K562 (cell line): ENCODE data around the gene SNX17. TPM values are rescaled to one million over a fixed set of nuclear protein-coding genes. Genes with fewer than 3 reads are reported as not detected.

Source experiments
- BCL6 ChIP-seq: fragments of 250-450 bp; sonication (Bioruptor Pico); IDR thresholded peaks from 2 replicates; pipeline ENCODE4 v1.4.0; 2020
- C11orf30 ChIP-seq: fragments of 450-650 bp; IDR thresholded peaks from 2 replicates; pipeline ENCODE4 v1.6.1; 2016; ENCODE audit warnings: low read depth, mild to moderate bottlenecking
- CCNT2 ChIP-seq: IDR thresholded peaks from 2 replicates; pipeline ENCODE4 v1.6.1; 2011; ENCODE audit warnings: borderline replicate concordance, low read depth, mild to moderate bottlenecking, moderate library complexity, mixed read lengths, low read length; ENCODE audit not compliant: insufficient read length; ENCODE audit errors: extremely low read depth
- CREM ChIP-seq: IDR thresholded peaks from 2 replicates; pipeline ENCODE4 v1.6.1; 2014; ENCODE audit warnings: antibody characterized with exemption, low read depth
- FIP1L1 ChIP-seq: fragments of 200-400 bp; formaldehyde crosslinking; IDR thresholded peaks from 2 replicates; pipeline ENCODE4 v1.6.1; 2018; ENCODE audit warnings: mild to moderate bottlenecking, low read depth, low read length; ENCODE audit not compliant: poor library complexity, severe bottlenecking
- HDAC1 ChIP-seq, 2 experiments: fragments of 450-650 bp; IDR thresholded peaks; 2 replicates each; pipeline ENCODE4 v1.6.1; 2016 to 2017; ENCODE audit warnings: inconsistent platforms in 1 of 2, mild to moderate bottlenecking in 1 of 2, moderate library complexity in 1 of 2
- ILK ChIP-seq: fragments of 450-650 bp; IDR thresholded peaks from 2 replicates; pipeline ENCODE4 v1.6.1; 2016; ENCODE audit warnings: missing genetic modification characterization, low read depth, mild to moderate bottlenecking, missing compliant biosample characterization, moderate library complexity, borderline replicate concordance
- LCOR ChIP-seq: sonication (generic); formaldehyde crosslinking; IDR thresholded peaks from 2 replicates; pipeline ENCODE4 v1.8.0; 2022; ENCODE audit warnings: mild to moderate bottlenecking, missing genetic modification reagents
- NFATC3 ChIP-seq: fragments of 450-650 bp; IDR thresholded peaks from 2 replicates; pipeline ENCODE4 v1.6.1; 2017; ENCODE audit warnings: mild to moderate bottlenecking
- NR1H2 ChIP-seq: sonication (generic); formaldehyde crosslinking; IDR thresholded peaks from 2 replicates; pipeline ENCODE4 v1.4.0; 2020; ENCODE audit warnings: mild to moderate bottlenecking, missing genetic modification reagents
- POLR2AphosphoS5 ChIP-seq: IDR thresholded peaks from 2 replicates; pipeline ENCODE4 v1.6.1; 2011; ENCODE audit warnings: mild to moderate bottlenecking, low read depth, low read length, moderate library complexity; ENCODE audit not compliant: control insufficient read depth, insufficient read depth
- POLR2G ChIP-seq: fragments of 200-400 bp; formaldehyde crosslinking; IDR thresholded peaks from 2 replicates; pipeline ENCODE4 v1.6.1; 2017; ENCODE audit warnings: low read depth, mild to moderate bottlenecking, antibody characterized with exemption, low read length, moderate library complexity
- POLR3A ChIP-seq: IDR thresholded peaks from 2 replicates; pipeline ENCODE4 v1.6.1; 2011; ENCODE audit warnings: borderline replicate concordance, mild to moderate bottlenecking, moderate library complexity; ENCODE audit not compliant: insufficient read length, insufficient read depth; ENCODE audit errors: extremely low read depth
- SMAD4 ChIP-seq: fragments of 250-450 bp; sonication (Bioruptor Pico); conservative IDR thresholded peaks from 2 replicates; pipeline ENCODE4 v1.8.0; 2021; ENCODE audit warnings: inconsistent platforms, mild to moderate bottlenecking, moderate library complexity
- SRSF7 ChIP-seq: fragments of 200-400 bp; formaldehyde crosslinking; optimal IDR thresholded peaks from 2 replicates; pipeline ENCODE3; 2017; ENCODE audit warnings: mild to moderate bottlenecking, low read depth, low read length
- TRIM24 ChIP-seq, 2 experiments: fragments of 450-650 bp; IDR thresholded peaks; 2 replicates each; pipeline ENCODE4 v1.6.1; 2016
- polyA plus RNA-seq, 8 experiments: library from polyadenylated mRNA; depleted of rRNA in 4 of 8; stranded (reverse) in 5 of 8; unstranded in 3 of 8; fragments of >200 nt; fragmentation: Nextera tagmentation in 2 of 8; fragmentation: Illumina TruSeq in 1 of 8; extraction: Ambion mirVana in 2 of 8; extraction: Trizol in 1 of 8; gene quantifications; 2 replicates each; pipeline versions ENCODE4 v1.2.1 to v1.2.3, GENCODE V29; 2011 to 2014; ENCODE audit warnings: inconsistent platforms in 1 of 8, missing spikeins in 1 of 8
- total RNA-seq, 7 experiments: library from RNA; depleted of rRNA in 6 of 7; stranded (reverse); fragments of >200 nt in 6 of 7; fragmentation: Illumina TruSeq in 2 of 7; extraction: Trizol in 2 of 7; gene quantifications; 2 replicates each; pipeline versions ENCODE4 v1.2.1 to v1.2.3, GENCODE V29; 2011 to 2021; ENCODE audit warnings: low replicate concordance in 1 of 7
- TF ChIP-seq, protein P1 (sequence below): fragments of 250-450 bp; sonication (Bioruptor Pico); IDR thresholded peaks from 2 replicates; pipeline ENCODE4 v1.4.0; 2020
- TF ChIP-seq, protein P2 (sequence below): fragments of 200-800 bp; sonication (Bioruptor generic); IDR thresholded peaks from 2 replicates; pipeline ENCODE4 v1.6.1; 2017; ENCODE audit warnings: missing genetic modification characterization, missing compliant biosample characterization
- TF ChIP-seq, protein P3 (sequence below): fragments of 450-650 bp; IDR thresholded peaks from 2 replicates; pipeline ENCODE4 v1.6.1; 2017; ENCODE audit warnings: antibody characterized with exemption

The SNX17 gene
- total and polyA plus RNA-seq, 9 of the 15 experiments (the other 6 are each of a cell fraction or from before 2014, with no cell fraction given) = 3.0 to 75.7 (median 54.6) TPM

DNA sequence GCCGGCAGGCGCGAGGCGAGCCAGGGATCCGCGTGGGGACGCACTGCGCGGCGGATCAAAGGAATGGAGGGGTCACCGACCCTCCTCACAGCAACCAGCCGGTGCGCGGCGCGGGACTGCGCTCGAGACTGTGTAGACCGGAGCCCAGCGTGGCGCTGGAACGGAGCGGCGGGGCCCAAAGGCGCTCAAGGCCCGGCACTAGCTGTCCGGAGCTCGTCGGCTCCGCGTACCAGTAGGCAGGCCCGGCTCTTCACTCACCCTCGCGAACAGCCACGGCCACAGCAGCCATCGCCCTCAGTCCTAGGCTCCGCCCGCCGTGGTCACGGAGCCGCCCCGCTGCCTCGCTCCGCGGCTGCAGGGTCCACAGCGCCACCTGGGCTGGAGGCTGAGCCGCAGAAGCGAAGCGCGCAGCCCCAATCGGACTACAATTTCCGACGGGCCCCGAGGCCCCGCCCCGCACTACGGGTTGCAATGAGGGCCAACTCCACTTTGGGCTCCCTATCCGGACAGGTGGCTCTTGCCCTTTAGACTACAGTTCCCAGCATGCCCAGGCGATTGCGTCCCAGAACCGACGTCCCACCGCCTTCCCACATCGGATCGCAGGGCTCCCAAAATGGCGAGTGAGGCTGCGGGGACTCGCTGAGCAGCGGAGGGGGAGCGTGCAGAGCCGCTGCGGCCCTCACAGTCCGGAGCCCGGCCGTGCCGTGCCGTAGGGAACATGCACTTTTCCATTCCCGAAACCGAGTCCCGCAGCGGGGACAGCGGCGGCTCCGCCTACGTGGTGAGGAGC lies at the start of gene SNX17, which contains the start of gene EIF2B4 (continued):
- TF ChIP-seq POLR3A = no peak
- TF ChIP-seq CCNT2 = peak; percentile 92
- no peak for TF ChIP-seq BCL6 (CRISPR knock-in tag)
- peak; percentile 95 for TF ChIP-seq POLR2G
- TF ChIP-seq, protein P1, sequence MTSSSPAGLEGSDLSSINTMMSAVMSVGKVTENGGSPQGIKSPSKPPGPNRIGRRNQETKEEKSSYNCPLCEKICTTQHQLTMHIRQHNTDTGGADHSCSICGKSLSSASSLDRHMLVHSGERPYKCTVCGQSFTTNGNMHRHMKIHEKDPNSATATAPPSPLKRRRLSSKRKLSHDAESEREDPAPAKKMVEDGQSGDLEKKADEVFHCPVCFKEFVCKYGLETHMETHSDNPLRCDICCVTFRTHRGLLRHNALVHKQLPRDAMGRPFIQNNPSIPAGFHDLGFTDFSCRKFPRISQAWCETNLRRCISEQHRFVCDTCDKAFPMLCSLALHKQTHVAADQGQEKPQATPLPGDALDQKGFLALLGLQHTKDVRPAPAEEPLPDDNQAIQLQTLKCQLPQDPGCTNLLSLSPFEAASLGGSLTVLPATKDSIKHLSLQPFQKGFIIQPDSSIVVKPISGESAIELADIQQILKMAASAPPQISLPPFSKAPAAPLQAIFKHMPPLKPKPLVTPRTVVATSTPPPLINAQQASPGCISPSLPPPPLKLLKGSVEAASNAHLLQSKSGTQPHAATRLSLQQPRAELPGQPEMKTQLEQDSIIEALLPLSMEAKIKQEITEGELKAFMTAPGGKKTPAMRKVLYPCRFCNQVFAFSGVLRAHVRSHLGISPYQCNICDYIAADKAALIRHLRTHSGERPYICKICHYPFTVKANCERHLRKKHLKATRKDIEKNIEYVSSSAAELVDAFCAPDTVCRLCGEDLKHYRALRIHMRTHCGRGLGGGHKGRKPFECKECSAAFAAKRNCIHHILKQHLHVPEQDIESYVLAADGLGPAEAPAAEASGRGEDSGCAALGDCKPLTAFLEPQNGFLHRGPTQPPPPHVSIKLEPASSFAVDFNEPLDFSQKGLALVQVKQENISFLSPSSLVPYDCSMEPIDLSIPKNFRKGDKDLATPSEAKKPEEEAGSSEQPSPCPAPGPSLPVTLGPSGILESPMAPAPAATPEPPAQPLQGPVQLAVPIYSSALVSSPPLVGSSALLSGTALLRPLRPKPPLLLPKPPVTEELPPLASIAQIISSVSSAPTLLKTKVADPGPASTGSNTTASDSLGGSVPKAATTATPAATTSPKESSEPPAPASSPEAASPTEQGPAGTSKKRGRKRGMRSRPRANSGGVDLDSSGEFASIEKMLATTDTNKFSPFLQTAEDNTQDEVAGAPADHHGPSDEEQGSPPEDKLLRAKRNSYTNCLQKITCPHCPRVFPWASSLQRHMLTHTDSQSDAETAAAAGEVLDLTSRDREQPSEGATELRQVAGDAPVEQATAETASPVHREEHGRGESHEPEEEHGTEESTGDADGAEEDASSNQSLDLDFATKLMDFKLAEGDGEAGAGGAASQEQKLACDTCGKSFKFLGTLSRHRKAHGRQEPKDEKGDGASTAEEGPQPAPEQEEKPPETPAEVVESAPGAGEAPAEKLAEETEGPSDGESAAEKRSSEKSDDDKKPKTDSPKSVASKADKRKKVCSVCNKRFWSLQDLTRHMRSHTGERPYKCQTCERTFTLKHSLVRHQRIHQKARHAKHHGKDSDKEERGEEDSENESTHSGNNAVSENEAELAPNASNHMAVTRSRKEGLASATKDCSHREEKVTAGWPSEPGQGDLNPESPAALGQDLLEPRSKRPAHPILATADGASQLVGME (CRISPR knock-in tag) = no peak; the same call in 1 of the 2 replicates
- TF ChIP-seq FIP1L1 = peak; percentile 46
- TF ChIP-seq, protein P2, sequence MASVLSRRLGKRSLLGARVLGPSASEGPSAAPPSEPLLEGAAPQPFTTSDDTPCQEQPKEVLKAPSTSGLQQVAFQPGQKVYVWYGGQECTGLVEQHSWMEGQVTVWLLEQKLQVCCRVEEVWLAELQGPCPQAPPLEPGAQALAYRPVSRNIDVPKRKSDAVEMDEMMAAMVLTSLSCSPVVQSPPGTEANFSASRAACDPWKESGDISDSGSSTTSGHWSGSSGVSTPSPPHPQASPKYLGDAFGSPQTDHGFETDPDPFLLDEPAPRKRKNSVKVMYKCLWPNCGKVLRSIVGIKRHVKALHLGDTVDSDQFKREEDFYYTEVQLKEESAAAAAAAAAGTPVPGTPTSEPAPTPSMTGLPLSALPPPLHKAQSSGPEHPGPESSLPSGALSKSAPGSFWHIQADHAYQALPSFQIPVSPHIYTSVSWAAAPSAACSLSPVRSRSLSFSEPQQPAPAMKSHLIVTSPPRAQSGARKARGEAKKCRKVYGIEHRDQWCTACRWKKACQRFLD (CRISPR knock-in tag) = peak; percentile 90
- peak; percentile 87 for TF ChIP-seq C11orf30
- no peak for TF ChIP-seq SRSF7
- no peak for TF ChIP-seq ILK (tag)
- no peak for TF ChIP-seq TRIM24 (IDR thresholded peaks at IDR 0.05)
- TF ChIP-seq, protein P3, sequence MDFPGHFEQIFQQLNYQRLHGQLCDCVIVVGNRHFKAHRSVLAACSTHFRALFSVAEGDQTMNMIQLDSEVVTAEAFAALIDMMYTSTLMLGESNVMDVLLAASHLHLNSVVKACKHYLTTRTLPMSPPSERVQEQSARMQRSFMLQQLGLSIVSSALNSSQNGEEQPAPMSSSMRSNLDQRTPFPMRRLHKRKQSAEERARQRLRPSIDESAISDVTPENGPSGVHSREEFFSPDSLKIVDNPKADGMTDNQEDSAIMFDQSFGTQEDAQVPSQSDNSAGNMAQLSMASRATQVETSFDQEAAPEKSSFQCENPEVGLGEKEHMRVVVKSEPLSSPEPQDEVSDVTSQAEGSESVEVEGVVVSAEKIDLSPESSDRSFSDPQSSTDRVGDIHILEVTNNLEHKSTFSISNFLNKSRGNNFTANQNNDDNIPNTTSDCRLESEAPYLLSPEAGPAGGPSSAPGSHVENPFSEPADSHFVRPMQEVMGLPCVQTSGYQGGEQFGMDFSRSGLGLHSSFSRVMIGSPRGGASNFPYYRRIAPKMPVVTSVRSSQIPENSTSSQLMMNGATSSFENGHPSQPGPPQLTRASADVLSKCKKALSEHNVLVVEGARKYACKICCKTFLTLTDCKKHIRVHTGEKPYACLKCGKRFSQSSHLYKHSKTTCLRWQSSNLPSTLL = no peak
- TF ChIP-seq SMAD4 (CRISPR knock-in tag) = no peak
- 0 out of 4 replicates have a peak, but pooled peaks of 1 of the 2 experiments have one; percentile 6 for TF ChIP-seq HDAC1 (IDR thresholded peaks at IDR 0.05)
- TF ChIP-seq LCOR (CRISPR knock-in tag) = peak; percentile 98
- TF ChIP-seq NR1H2 = peak; percentile 96
- TF ChIP-seq POLR2AphosphoS5 = peak; percentile 60
- peak; percentile 96 for TF ChIP-seq CREM
- no peak for TF ChIP-seq NFATC3
